Astrocyte of the hippocampus (primary cell): ENCODE measurements around the gene RPL10A.
"Not testable (repeated sequence)": the region's sequence is repeated elsewhere in the genome, so short reads cannot be mapped to it uniquely, and the experiment has no call there.

Source experiments
- DNase-seq: peaks from one replicate; pipeline ENCODE4 v3.0.0; 2011; ENCODE audit warnings: low read depth, low spot score

The RPL10A gene

GRCh38 chr6:35510916-35511561, 42.8 kb downstream of the RPL10A start:
- no peak for DNase-seq

GRCh38 chr6:35511562-35511941, 43.4 kb downstream of the RPL10A start:
- DNase-seq = no peak

- DNase-seq = no peak
These were observed 43.8 kb downstream of the RPL10A start for GRCh38 chr6:35512006-35512405.

- no peak for DNase-seq
These were observed 44.5 kb downstream of the RPL10A start, which contains the start of gene TULP1 for GRCh38 chr6:35512740-35513139. Gene TULP1, minus strand, starts transcription at chr6:35512896. Its CDS starts 38 bp downstream, at chr6:35512858.

- DNase-seq = no peak
These were observed 46.4 kb downstream of the RPL10A start for GRCh38 chr6:35514587-35514986.

GRCh38 chr6:35515939-35516338, 47.7 kb downstream of the RPL10A start:
- DNase-seq = not testable (repeated sequence)

GRCh38 chr6:35516712-35517111, 48.5 kb downstream of the RPL10A start:
- DNase-seq = no peak

- not testable (repeated sequence) for DNase-seq
These were observed 49.8 kb downstream of the RPL10A start for GRCh38 chr6:35517978-35518377.

- no peak for DNase-seq
These were observed 50.5 kb downstream of the RPL10A start for GRCh38 chr6:35518566-35519312.

GRCh38 chr6:35519313-35520015, 51.3 kb downstream of the RPL10A start:
- no peak for DNase-seq
